Activated naive CD4-positive, alpha-beta T cell treated with Interleukin-2 at 50 U/mL for 16 hours (primary cell): Measurements from ENCODE around the gene TANGO6.

Source experiments
- DNase-seq: peaks from one replicate; pipeline ENCODE4 v3.0.0-alpha.2; 2020

TANGO6 gene

DNA sequence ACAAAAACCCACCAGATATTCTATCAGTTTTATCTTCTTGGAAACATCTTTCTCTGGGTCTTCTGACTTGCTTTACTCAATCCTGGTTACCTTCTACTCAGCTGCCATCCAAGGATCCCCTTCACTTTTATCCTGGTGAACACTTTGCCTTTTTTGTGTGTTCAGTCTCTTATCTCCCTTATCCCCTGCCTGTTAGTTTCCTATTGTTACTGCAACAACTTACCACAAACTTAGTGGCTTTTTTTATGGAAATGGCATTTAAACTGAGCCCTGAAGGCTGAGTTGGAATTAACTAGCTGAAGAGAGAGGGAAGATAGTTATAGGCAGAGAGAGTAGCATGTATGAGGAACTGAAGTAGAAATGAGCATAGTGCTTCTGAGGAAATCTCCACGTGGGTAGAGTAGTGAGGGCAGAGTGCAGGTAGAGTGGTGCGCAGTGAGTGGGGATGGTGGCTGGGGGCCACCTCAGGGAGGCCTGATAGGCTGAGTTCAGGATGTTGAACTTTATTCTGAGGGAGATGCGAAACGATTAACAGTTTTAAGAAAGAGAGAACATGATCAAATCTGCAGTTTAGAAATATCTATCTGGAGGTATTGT, 26.3 kb downstream of the TANGO6 start:
- DNase-seq, result no peak

- no peak for DNase-seq
Observed at GRCh38 chr16:68873635-68874471, 30.5 kb downstream of the TANGO6 start.

DNA sequence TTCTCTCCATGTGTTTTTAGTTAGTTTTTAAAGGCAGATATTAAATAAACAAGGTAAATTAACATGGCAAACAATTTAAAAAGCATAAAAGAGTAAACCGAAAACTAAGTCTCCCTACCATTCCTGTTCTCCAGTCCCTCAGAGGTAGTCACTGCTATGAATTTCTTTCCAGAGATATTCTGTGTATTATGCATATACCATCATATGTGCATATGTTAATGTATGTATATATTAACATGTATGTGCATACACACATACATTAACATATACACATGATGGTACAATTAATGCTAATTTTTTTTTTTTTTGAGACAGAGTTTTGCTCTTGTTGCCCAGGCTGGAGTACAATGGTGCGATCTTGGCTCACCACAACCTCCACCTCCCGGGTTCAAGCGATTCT, 32.5 kb downstream of the TANGO6 start:
- DNase-seq, result no peak

DNA sequence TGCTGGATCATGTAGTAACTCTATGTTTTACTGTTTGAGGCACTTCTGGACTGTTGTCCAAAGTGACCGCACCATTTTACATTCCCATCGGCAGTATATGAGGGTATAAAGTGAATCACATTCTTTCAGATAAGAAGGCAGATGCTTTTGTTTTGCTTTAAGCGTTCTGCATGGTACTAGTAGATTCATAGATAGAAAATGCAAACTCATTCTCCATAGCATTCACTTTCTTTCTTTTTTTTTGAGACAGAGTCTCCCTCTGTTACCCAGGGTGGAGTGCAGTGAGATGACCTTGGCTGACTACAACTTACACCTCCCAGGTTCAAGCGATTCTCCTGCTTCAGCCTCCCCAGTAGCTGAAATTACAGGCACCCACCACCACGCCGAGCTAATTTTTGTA, 40.4 kb downstream of the TANGO6 start:
- no peak for DNase-seq

DNA sequence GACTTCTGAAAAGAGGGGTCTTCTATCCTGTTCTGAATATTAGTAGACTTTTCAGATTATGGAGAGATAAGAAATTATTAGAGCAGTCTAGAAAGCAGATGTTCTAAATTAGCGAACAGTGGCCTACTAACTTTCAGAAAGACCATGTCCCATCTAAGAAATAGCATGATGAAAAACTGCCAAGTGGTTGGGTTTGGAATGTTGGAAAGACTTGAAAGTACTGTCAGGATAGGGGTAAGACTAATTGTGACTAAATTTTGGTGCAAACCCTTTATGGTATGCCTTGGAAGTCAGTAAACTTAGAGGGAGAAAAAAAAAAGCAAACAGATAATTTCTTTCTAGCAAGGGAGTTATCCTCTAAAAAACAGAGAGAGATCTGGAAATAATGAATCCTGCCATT, 41.1 kb downstream of the TANGO6 start:
- DNase-seq, result no peak

DNA sequence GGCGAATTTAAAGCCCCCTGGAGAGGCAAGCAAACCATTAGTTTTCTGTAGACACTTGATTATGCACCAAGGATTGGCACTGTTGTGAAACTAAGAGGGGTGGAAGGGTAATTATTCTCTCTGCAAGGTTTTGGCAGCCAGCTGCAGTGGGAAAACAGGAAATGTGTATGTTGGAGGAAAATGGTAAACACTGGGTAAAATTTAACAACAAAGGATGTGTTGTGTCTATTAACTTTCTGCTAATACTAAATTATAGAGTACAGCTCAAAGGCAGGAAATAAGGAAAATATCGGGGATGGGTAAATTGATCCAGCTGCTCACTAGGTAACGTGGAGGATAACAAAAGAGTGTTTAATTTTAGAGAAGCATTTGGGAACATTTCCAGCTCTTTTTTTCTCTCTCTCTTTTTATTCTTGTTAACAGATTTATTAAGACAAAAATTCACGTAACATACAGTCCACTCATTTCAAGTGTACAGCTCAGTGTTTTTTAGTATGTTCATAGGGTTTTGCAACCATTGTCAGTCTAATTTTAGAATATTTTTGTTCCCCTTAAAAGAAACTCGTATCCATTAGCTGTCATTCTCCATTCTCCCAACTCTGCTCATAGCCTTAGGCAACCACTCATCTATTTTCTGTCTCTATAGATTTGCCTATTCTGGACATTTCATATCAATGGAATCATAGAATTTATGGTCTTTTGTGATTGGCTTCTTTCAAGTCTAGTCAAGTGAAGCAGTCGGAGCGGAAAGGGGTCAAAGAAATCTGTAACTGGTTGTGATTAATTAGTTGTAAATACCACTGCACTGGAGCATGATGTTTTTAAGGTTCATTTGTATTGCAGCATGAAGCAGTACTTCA, 41.8 kb downstream of the TANGO6 start:
- DNase-seq, result no peak

DNA sequence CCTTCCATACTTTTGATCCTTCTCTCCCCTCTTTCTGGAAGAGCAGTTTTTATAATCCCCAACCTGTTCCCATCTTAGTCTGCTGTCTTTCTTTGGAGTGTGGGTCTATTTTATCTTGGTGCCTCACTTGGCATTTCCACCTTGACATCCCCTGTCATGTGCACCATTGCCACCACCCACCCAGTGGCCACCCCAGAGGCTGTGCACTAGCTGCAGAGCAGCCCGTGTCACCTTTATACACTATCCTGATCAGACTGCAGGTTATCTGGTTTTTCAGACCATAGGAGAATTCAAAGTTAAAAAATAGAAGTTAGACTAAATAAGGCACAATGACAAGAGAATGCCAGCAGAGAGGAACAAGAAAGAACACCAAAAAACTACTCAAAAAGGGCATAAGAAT, 43.8 kb downstream of the TANGO6 start:
- no peak for DNase-seq

- no peak for DNase-seq
Observed at GRCh38 chr16:68889508-68890150, 46.3 kb downstream of the TANGO6 start.

GRCh38 chr16:68892214-68892613, 48.9 kb downstream of the TANGO6 start:
- no peak for DNase-seq

- no peak for DNase-seq
Observed at GRCh38 chr16:68892898-68893297, 49.6 kb downstream of the TANGO6 start.

DNA sequence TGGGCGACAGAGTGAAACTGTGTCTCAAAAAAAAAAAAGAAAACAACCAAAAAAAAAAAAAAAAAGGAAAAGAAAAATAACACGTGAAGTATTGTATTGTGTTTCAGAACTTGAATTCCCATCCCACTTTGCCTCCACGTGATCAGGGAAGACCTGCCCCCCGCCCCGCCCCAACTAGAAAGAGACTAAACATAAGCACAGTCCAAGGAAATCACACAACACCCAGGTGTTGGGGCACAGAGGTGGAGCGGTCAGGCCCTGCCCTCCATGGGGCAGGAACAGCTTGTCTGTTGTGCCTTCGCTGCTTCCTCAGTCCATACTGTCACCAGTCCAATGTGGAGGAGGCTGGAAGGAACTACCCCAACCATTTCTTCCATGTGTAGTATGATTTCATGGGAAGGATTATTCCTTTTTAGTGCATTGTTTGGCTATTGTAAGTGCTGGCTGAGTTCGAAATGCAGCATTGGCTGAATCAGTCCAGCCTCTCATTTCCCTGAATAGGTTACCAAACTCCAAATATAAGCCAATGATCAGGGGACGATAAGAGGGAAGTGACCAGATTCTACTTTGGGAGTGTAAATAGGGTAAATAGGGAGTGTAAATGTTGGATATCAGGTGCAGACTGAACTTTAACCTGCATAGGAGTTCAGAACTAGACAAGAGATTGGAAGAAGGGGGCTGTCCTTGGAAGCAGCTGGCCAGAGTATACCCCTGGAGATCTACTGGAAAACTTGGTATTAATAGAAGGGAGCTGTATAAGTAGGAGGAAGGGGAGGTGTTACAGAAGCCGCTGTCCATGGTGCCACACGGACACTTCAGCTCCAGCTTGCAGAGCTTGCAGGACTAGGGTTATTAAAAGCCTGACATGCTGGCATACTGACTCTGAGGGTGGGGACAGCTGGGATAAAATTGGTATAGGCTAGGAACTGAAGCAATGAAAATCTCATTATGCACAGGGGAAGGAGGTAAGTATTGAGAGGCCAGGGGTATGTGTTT, 50.7 kb downstream of the TANGO6 start:
- no peak for DNase-seq

GRCh38 chr16:68894714-68895113, 51.4 kb downstream of the TANGO6 start:
- no peak for DNase-seq

DNA sequence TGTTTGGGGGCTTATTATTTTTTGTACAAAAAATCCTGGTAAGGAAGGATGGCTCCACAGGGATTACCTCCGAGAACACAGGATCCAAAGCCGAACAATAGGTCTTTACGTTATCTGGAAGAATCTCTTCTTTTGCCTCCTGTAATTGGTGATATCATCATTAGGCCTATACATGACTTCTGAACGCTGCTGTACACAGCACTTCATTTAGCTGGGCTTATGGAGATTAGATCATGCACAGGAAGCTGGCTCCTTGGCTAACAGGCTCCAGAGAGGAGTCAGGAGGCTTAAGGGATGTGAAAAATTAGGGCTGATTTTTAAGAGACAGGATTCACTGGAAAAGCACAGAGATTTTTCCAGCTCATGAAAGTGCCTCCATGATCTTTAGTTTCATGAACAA, 54.7 kb downstream of the TANGO6 start:
- DNase-seq, result no peak

DNA sequence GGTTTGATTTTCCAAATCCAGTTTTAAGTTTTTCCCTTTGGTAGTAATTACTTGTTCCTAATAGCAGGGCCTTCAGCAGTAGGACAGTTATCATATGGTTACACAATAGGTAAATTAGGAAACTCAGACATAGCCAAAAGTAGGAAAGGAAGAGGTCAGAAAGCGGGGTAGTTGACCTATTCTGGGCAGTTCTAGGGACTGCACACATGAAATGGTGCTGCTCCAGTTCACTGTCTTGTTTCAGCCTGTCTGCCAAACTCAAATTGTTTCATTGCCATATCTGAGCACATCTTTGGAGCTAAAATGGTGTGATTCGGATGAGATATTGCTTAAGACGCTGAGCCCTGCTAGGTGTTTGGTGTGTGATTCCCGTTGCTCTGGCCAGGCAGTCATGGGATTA, 56.7 kb downstream of the TANGO6 start:
- DNase-seq, result no peak

DNA sequence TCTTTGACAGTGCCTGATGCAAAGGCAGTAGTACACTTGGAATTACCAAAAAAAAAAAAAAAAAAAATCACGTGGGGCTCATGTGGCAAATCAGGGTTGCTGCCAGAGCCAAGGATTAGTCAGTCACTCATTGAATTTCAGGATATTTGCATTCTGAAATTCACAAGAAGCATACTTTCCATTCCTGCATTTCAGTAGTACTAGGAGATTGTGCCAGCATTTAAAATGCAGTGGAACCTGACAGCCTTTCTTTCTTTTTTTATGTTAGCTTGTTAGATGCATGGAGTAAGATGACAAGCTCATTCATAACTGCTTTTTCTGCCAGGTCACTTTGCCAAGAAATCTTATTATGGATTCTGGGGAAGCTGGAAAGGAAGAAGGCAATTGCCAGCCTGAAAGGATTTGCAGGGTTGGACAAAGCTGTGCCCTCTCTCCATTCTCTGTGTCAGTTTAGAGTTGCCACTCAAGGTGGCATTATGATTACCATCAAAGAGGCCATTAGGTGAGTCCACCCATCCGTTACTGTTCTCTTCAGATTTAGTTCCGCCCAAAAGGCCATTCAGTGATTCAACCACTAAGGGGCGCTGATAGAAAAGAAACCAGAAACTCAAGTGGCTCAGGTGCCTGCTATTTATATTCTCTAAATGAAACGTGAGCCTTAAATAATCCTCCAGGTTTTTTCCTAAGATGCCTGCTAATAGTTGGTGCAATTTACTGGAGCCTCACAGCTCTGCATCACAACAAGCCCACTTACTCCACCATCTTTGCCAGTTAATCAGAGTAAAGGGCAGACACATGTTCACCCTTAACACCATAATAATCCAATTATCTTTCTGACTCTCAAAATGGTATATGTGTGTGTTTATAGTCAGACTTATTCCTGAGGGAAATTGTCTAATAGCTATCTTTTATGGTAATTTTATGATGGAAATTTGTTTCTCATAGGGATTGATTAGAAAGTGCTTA, 59.0 kb downstream of the TANGO6 start:
- DNase-seq, result no peak

- no peak for DNase-seq
Observed at GRCh38 chr16:68902969-68903345, 59.6 kb downstream of the TANGO6 start.

DNA sequence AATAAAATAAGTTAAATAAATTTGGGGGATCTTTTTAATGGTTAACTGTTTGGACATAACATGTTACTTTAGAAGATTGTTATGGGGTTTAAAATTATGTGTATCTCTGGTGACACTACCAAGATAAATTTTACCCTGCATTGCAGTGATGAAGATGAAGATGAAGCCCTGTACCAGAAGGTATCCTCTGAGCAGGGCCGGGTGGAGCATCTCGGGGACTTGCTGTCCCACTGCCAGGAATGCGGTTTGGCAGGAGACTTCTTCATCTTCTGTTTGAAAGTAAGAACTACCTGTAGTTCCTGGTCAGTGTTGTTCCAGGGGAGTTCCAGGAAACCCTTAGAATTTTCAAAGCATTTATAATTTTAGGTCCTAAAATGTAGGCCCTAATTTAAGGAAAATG, 64.0 kb downstream of the TANGO6 start:
- DNase-seq, result no peak

GRCh38 chr16:68907781-68908181, 64.5 kb downstream of the TANGO6 start:
- no peak for DNase-seq

- DNase-seq, result no peak
Observed at GRCh38 chr16:68909099-68909733, 65.9 kb downstream of the TANGO6 start.

DNA sequence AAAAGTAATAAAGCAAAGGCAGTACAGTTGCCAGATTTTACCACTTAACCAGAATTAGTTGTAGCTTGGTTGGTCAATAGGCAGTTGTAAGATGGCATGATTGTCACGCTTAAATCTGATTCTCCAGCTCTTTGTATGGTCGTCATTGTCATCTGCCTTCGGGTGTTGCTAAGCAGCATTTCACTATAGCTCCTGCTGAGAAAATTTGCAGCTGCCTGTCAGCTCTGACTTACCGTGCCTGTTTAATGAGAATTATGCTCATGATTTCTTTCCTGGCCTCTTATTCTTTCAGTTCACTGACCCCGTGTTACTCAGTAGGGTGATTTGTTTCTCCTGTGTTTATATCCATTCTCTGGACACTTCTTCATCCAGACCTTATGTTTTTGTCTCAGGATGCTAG, 66.7 kb downstream of the TANGO6 start:
- DNase-seq, result no peak
